Measurements from ENCODE around the gene CEP290.

DNA sequence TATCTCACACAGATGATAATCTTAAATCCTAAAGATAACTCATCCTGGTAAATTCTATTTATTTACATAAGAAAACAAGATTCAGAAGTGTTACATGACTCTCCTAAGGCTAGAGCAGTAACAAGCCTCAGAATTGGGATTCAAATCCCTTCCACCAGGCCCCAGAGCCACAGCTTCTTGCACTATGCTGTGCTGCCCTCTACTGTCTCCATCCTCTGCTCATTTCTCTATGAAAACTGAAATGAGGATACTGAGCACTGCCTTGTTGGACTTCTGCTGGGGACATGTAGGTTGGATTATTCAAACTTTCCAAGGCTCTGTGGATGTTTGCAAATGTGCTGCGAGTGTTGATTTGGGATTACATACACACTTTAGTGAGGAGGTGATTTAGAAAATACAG lies 89.2 kb downstream of the CEP290 start:
- TF ChIP-seq, protein P1, sequence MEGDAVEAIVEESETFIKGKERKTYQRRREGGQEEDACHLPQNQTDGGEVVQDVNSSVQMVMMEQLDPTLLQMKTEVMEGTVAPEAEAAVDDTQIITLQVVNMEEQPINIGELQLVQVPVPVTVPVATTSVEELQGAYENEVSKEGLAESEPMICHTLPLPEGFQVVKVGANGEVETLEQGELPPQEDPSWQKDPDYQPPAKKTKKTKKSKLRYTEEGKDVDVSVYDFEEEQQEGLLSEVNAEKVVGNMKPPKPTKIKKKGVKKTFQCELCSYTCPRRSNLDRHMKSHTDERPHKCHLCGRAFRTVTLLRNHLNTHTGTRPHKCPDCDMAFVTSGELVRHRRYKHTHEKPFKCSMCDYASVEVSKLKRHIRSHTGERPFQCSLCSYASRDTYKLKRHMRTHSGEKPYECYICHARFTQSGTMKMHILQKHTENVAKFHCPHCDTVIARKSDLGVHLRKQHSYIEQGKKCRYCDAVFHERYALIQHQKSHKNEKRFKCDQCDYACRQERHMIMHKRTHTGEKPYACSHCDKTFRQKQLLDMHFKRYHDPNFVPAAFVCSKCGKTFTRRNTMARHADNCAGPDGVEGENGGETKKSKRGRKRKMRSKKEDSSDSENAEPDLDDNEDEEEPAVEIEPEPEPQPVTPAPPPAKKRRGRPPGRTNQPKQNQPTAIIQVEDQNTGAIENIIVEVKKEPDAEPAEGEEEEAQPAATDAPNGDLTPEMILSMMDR (IDR thresholded peaks at IDR 0.05), result no peak
- TF ChIP-seq POLR2A (IDR thresholded peaks at IDR 0.05) (no peak), EP300 (IDR thresholded peaks at IDR 0.05) (no peak)
